Glomerular visceral epithelial cell (primary cell): ENCODE data around the gene HS1BP3.

ENCODE experiments used
- DNase-seq: peaks from one replicate; pipeline ENCODE4 v3.0.0-alpha.2; 2016; ENCODE audit errors: extremely low spot score

The HS1BP3 gene

GRCh38 chr2:20674974-20675679 lies 24.2 kb upstream of the HS1BP3 start:
- DNase-seq, result peak; percentile 84

GRCh38 chr2:20674309-20674965 lies 23.5 kb upstream of the HS1BP3 start:
- no peak for DNase-seq

- no peak for DNase-seq
These were observed 22.9 kb upstream of the HS1BP3 start for GRCh38 chr2:20673686-20674308.

GRCh38 chr2:20672201-20672951 lies 21.5 kb upstream of the HS1BP3 start:
- DNase-seq, result no peak

- no peak for DNase-seq
These were observed 20.8 kb upstream of the HS1BP3 start for GRCh38 chr2:20671736-20672080.

- DNase-seq, result no peak
These were observed 20.3 kb upstream of the HS1BP3 start for GRCh38 chr2:20671036-20671735.

- DNase-seq, result no peak
These were observed 19.6 kb upstream of the HS1BP3 start for GRCh38 chr2:20670315-20671035.

- DNase-seq, result no peak
These were observed 18.8 kb upstream of the HS1BP3 start for GRCh38 chr2:20669562-20670314.

GRCh38 chr2:20668871-20669475 lies 18.1 kb upstream of the HS1BP3 start:
- no peak for DNase-seq

GRCh38 chr2:20668451-20668850 lies 17.6 kb upstream of the HS1BP3 start:
- DNase-seq, result no peak

- no peak for DNase-seq
These were observed 16.9 kb upstream of the HS1BP3 start for GRCh38 chr2:20667531-20668401.

GRCh38 chr2:20667151-20667530 lies 16.2 kb upstream of the HS1BP3 start:
- DNase-seq, result no peak

GRCh38 chr2:20666304-20667150 lies 15.6 kb upstream of the HS1BP3 start, which contains the start of gene GDF7:
GDF7 (plus strand) TSS chr2:20667144; CDS start chr2:20667240, 96 bp downstream.
- DNase-seq, result no peak

GRCh38 chr2:20666005-20666303 lies 15.1 kb upstream of the HS1BP3 start:
- DNase-seq, result no peak

- no peak for DNase-seq
These were observed 14.5 kb upstream of the HS1BP3 start for GRCh38 chr2:20665243-20666004.

- no peak for DNase-seq
These were observed 13.7 kb upstream of the HS1BP3 start for GRCh38 chr2:20664431-20665242.

- no peak for DNase-seq
These were observed 13.1 kb upstream of the HS1BP3 start for GRCh38 chr2:20664071-20664390.
